H9 (cell line): ENCODE data around the gene RFX4. TPM values are rescaled to one million over a fixed set of nuclear protein-coding genes. Genes with fewer than 3 reads are reported as not detected.

ENCODE experiments used
- DNase-seq: peaks from one replicate; pipeline ENCODE4 v3.0.0-alpha.2; 2017
- H2AFZ ChIP-seq: one replicate; pipeline ENCODE4 v1.6.1; 2013; ENCODE audit warnings: mild to moderate bottlenecking, low read length, control low read depth, moderate library complexity
- H2AK5ac ChIP-seq: 2 replicates; pipeline ENCODE4 v1.6.1; 2013; ENCODE audit warnings: low read length, control low read depth, mixed read lengths; ENCODE audit not compliant: insufficient read length
- H2BK120ac ChIP-seq: one replicate; pipeline ENCODE4 v1.6.1; 2013; ENCODE audit warnings: low read depth, mild to moderate bottlenecking, low read length, control low read depth, inconsistent platforms; ENCODE audit not compliant: poor library complexity, severe bottlenecking
- H2BK12ac ChIP-seq: 2 replicates; pipeline ENCODE4 v1.6.1; 2013; ENCODE audit warnings: low read length, control low read depth, mixed read lengths, low read depth; ENCODE audit not compliant: insufficient read length
- H2BK15ac ChIP-seq: 2 replicates; pipeline ENCODE4 v1.6.1; 2013; ENCODE audit warnings: low read depth, low read length, control low read depth
- H2BK20ac ChIP-seq: one replicate; pipeline ENCODE4 v1.6.1; 2013; ENCODE audit warnings: low read depth, mild to moderate bottlenecking, low read length, control low read depth, inconsistent platforms; ENCODE audit not compliant: poor library complexity, severe bottlenecking
- H2BK5ac ChIP-seq: 2 replicates; pipeline ENCODE4 v1.6.1; 2013; ENCODE audit warnings: low read length, control low read depth, mixed read lengths; ENCODE audit not compliant: insufficient read length
- H3K14ac ChIP-seq: 2 replicates; pipeline ENCODE4 v1.6.1; 2013; ENCODE audit warnings: low read length, control low read depth; ENCODE audit not compliant: insufficient read depth
- H3K18ac ChIP-seq: 2 replicates; pipeline ENCODE4 v1.6.1; 2013; ENCODE audit warnings: low read depth, mild to moderate bottlenecking, mixed read lengths, low read length, control low read depth; ENCODE audit not compliant: insufficient read length
- H3K23ac ChIP-seq: 2 replicates; pipeline ENCODE4 v1.6.1; 2013; ENCODE audit warnings: low read length, control low read depth, mixed read lengths, low read depth; ENCODE audit not compliant: insufficient read length
- H3K23me2 ChIP-seq: 2 replicates; pipeline ENCODE4 v1.6.1; 2013; ENCODE audit warnings: low read depth, mild to moderate bottlenecking, mixed read lengths, low read length, control low read depth; ENCODE audit not compliant: insufficient read length, poor library complexity, severe bottlenecking
- H3K27ac ChIP-seq: 2 replicates; pipeline ENCODE4 v1.5.1; 2013; ENCODE audit warnings: low read length, control low read depth, mixed read lengths, low read depth; ENCODE audit not compliant: insufficient read length
- H3K27me3 ChIP-seq: 2 replicates; pipeline ENCODE4 v1.6.1; 2013; ENCODE audit warnings: low read length, control low read depth, inconsistent platforms; ENCODE audit not compliant: insufficient read depth
- H3K4ac ChIP-seq: 2 replicates; pipeline ENCODE4 v1.6.1; 2013; ENCODE audit warnings: low read depth, mild to moderate bottlenecking, control low read depth, inconsistent platforms, low read length, moderate library complexity
- H3K4me1 ChIP-seq: 2 replicates; pipeline ENCODE4 v1.6.1; 2013; ENCODE audit warnings: low read length, control low read depth, inconsistent platforms; ENCODE audit not compliant: insufficient read depth
- H3K4me2 ChIP-seq: 2 replicates; pipeline ENCODE4 v1.6.1; 2013; ENCODE audit warnings: low read length, control low read depth, mixed read lengths; ENCODE audit not compliant: insufficient read length, insufficient read depth
- H3K56ac ChIP-seq: 2 replicates; pipeline ENCODE4 v1.6.1; 2013; ENCODE audit warnings: low read depth, mild to moderate bottlenecking, mixed read lengths, low read length, control low read depth; ENCODE audit not compliant: insufficient read length
- H3K79me1 ChIP-seq: 2 replicates; pipeline ENCODE4 v1.6.1; 2013; ENCODE audit warnings: low read depth, mild to moderate bottlenecking, moderate library complexity, low read length, control low read depth, inconsistent platforms; ENCODE audit not compliant: insufficient read depth, poor library complexity, severe bottlenecking
- H3K79me2 ChIP-seq: 2 replicates; pipeline ENCODE4 v1.6.1; 2013; ENCODE audit warnings: low read length, control low read depth, inconsistent platforms; ENCODE audit not compliant: insufficient read depth
- H3K9ac ChIP-seq: 2 replicates; pipeline ENCODE4 v1.6.1; 2013; ENCODE audit warnings: low read length, control low read depth, mixed read lengths; ENCODE audit not compliant: insufficient read length; ENCODE audit errors: extremely low read depth
- H3K9me3 ChIP-seq: one replicate; pipeline ENCODE4 v1.6.1; 2013; ENCODE audit warnings: low read depth, low read length, inconsistent platforms; ENCODE audit not compliant: control insufficient read depth
- H3T11ph ChIP-seq: one replicate; pipeline ENCODE4 v1.6.1; 2013; ENCODE audit warnings: mild to moderate bottlenecking, low read length, control low read depth, inconsistent platforms
- H4K20me1 ChIP-seq: one replicate; pipeline ENCODE4 v1.6.1; 2013; ENCODE audit not compliant: control insufficient read depth, insufficient read length, insufficient read depth
- H4K5ac ChIP-seq: 2 replicates; pipeline ENCODE4 v1.6.1; 2013; ENCODE audit warnings: low read depth, mild to moderate bottlenecking, mixed read lengths, low read length, control low read depth; ENCODE audit not compliant: insufficient read length
- H4K8ac ChIP-seq: replicated peaks from 2 replicates; pipeline ENCODE4 v1.6.1; 2013; ENCODE audit warnings: low read length, control low read depth, mixed read lengths, low read depth; ENCODE audit not compliant: insufficient read length
- H4K91ac ChIP-seq: 2 replicates; pipeline ENCODE4 v1.6.1; 2013; ENCODE audit warnings: low read depth, mild to moderate bottlenecking, moderate library complexity, mixed read lengths, low read length, control low read depth; ENCODE audit not compliant: insufficient read length
- H3K27ac Mint-ChIP-seq, 3 experiments: 2 replicates in 2 of 3; 3 replicates in 1 of 3; pipeline ENCODE4 v1.8.0; 2020 to 2021; ENCODE audit warnings: mixed read lengths in 3 of 3, mild to moderate bottlenecking in 1 of 3, moderate library complexity in 1 of 3
- H3K27me3 Mint-ChIP-seq: 2 replicates; pipeline ENCODE4 v1.8.0; 2021; ENCODE audit warnings: low read depth, mild to moderate bottlenecking, moderate library complexity, mixed read lengths
- H3K36me3 Mint-ChIP-seq, 3 experiments: 2 replicates in 2 of 3; 3 replicates in 1 of 3; pipeline ENCODE4 v1.8.0; 2020 to 2021; ENCODE audit warnings: low read depth in 3 of 3, mixed read lengths in 3 of 3; ENCODE audit not compliant: insufficient read depth in 1 of 3
- H3K4me1 Mint-ChIP-seq, 2 experiments: 2 replicates each; pipeline ENCODE4 v1.8.0; 2020; ENCODE audit warnings: mixed read lengths in 2 of 2
- H3K4me3 Mint-ChIP-seq, 2 experiments: 2 replicates in 1 of 2; 3 replicates in 1 of 2; pipeline ENCODE4 v1.8.0; 2020 to 2021; ENCODE audit warnings: mild to moderate bottlenecking in 2 of 2, mixed read lengths in 2 of 2, moderate library complexity in 1 of 2
- H3K9me3 Mint-ChIP-seq, 2 experiments: 2 replicates in 1 of 2; 3 replicates in 1 of 2; pipeline ENCODE4 v1.8.0; 2020; ENCODE audit warnings: mild to moderate bottlenecking in 2 of 2, mixed read lengths in 2 of 2, moderate library complexity in 1 of 2
- WGBS: extraction: QIAGEN DNeasy Blood & Tissue Kit; methylation state at CpG from one replicate; pipeline ENCODE4 v1.1.7; 2013; ENCODE audit warnings: missing lambda C conversion rate, low lambda C conversion rate, mixed read lengths; ENCODE audit not compliant: insufficient read length; ENCODE audit errors: extremely low coverage; 5-methylcytosine and 5-hydroxymethylcytosine counted together
- total RNA-seq: library from RNA; stranded (reverse); gene quantifications from 2 replicates; pipeline ENCODE4 v1.2.1, GENCODE V29; 2021
- TF ChIP-seq, protein P1 (sequence below): fragments of 200-600 bp; sonication (generic); conservative IDR thresholded peaks from 3 replicates; pipeline ENCODE4 v1.8.0; 2021; ENCODE audit warnings: antibody characterized with exemption, mild to moderate bottlenecking

The RFX4 gene
- total RNA-seq, 1 experiment from 2014 or later, result 0.57 TPM

DNA sequence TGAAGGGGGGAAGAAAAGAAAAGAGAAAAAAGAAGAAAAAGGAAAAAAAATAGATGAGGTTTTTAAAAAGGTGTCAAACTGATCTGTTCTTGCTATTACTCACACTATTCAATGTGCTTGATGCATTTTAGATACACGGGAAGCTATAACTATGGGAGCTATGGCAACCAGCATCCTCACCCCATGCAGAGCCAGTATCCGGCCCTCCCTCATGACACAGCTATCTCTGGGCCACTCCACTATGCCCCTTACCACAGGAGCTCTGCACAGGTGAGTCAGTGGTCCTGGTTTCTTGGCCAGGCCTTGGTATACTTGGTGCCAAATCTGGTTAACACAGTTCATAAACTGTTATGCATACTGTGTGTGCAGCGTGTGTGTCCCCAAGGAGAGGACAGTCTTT is 167.7 kb downstream of the RFX4 start:
- no peak overlapping the region for H3K23ac ChIP-seq
- no peak overlapping the region for H3K4me2 ChIP-seq
- H2AFZ ChIP-seq, result no peak overlapping the region
- H3K23me2 ChIP-seq, result no peaks in the 10 kb centered on the region
- TF ChIP-seq, protein P1, sequence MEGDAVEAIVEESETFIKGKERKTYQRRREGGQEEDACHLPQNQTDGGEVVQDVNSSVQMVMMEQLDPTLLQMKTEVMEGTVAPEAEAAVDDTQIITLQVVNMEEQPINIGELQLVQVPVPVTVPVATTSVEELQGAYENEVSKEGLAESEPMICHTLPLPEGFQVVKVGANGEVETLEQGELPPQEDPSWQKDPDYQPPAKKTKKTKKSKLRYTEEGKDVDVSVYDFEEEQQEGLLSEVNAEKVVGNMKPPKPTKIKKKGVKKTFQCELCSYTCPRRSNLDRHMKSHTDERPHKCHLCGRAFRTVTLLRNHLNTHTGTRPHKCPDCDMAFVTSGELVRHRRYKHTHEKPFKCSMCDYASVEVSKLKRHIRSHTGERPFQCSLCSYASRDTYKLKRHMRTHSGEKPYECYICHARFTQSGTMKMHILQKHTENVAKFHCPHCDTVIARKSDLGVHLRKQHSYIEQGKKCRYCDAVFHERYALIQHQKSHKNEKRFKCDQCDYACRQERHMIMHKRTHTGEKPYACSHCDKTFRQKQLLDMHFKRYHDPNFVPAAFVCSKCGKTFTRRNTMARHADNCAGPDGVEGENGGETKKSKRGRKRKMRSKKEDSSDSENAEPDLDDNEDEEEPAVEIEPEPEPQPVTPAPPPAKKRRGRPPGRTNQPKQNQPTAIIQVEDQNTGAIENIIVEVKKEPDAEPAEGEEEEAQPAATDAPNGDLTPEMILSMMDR, result no peak
- no peaks in the 10 kb centered on the region for H3K27me3 ChIP-seq
- no peak overlapping the region for H2AK5ac ChIP-seq
- no peak overlapping the region for H3K27ac ChIP-seq
- no peak overlapping the region for H2BK20ac ChIP-seq
- H3K9me3 Mint-ChIP-seq, result no peaks in the 10 kb centered on the region; a peak in 1 of 5 replicates
- H2BK15ac ChIP-seq, result no peak overlapping the region
- no peak overlapping the region for H2BK5ac ChIP-seq
- H3K14ac ChIP-seq, result no peak overlapping the region
- no peaks in the 10 kb centered on the region for H3K79me1 ChIP-seq
- no peak overlapping the region for H3K9ac ChIP-seq
- H3K18ac ChIP-seq, result no peak overlapping the region
- no peak overlapping the region for H4K8ac ChIP-seq
- H2BK120ac ChIP-seq, result no peak overlapping the region
- H4K91ac ChIP-seq, result no peak overlapping the region
- H3K4me3 Mint-ChIP-seq, result no peak overlapping the region
- H3K56ac ChIP-seq, result no peak overlapping the region
- H3K27me3 Mint-ChIP-seq, result no peaks in the 10 kb centered on the region; the same call in 1 of the 2 replicates
- no peaks in the 10 kb centered on the region for H3K36me3 Mint-ChIP-seq
- no peak overlapping the region for H3T11ph ChIP-seq
- no peak overlapping the region for H3K27ac Mint-ChIP-seq
- no peak overlapping the region for H3K4ac ChIP-seq
- H3K4me1 Mint-ChIP-seq, result peaks cover 7 to 8% of the 10 kb centered on the region in 2 experiments; a peak in 2 of 4 replicates
- no peak overlapping the region for H4K5ac ChIP-seq
- no peak for DNase-seq
- H4K20me1 ChIP-seq, result no peaks in the 10 kb centered on the region
- WGBS, result no CpG with 5 or more reads among the region's 3 CpGs
- H3K79me2 ChIP-seq, result no peaks in the 10 kb centered on the region
- no peaks in the 10 kb centered on the region; the same call in 1 of the 2 replicates for H3K4me1 ChIP-seq
- no peak overlapping the region for H2BK12ac ChIP-seq
- H3K9me3 ChIP-seq, result no peaks in the 10 kb centered on the region
